ENCODE measurements around the gene RASA3. TPM values are rescaled to one million over a fixed set of nuclear protein-coding genes. Genes with fewer than 3 reads are reported as not detected.
A peak's percentile ranks its signal among the peaks of the same experiment; 100 is the strongest.
"Not testable (repeated sequence)": the region's sequence is repeated elsewhere in the genome, so short reads cannot be mapped to it uniquely, and the experiment has no call there.

Gene RASA3
- polyA plus RNA-seq, 1 experiment, result 31.4 TPM

DNA sequence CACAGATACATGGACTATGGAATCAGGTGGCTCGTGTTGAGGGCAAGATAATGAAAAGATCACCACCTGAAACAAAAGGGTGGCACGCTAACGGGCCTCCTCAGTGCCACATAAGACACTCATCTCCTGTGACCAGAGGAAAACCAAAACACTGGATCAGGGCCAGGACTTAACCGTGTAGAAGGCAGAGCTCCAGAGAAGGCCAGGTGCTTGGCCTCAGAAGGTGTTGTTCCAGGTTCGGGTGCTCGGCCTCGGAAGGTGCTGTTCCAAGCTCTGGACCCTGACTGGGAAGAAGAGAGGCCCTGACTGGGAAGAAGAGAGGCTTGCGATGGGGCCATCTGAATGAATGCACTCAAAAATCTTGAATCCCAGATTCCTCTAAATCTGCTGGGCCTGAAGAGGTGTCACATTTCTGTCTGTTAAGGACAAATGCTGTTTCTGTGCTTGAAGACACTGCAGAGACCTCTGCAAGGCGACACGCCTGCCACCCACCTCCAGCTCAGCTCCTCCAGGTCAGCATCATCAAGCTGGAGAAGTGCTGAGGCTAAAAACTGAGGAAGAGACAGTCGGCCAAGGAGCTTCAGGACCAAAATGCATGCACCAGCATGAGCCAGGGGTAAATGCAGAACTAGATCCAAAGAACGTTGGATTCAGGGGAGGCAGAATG is 2.7 kb upstream of the RASA3 start:
- Histone ChIP-seq H3K27me3 (ENCODE audit: control insufficient read depth, insufficient read depth, low read length) (no peaks in the 10 kb centered on the region), H3K4me3 (ENCODE audit: low read depth, low read length) (no peak overlapping the region), H3K36me3 (ENCODE audit: control insufficient read depth, insufficient read depth, low read length) (no peaks in the 10 kb centered on the region)
- CTCF ChIA-PET, result no interaction called here
- POLR2A ChIA-PET, result no interaction called here
- DNase-seq (ENCODE audit: low read depth), result no peak
- TF ChIP-seq CTCF (IDR thresholded peaks at IDR 0.05; ENCODE audit: insufficient read depth, low read depth, low read length), result no peak

- CTCF ChIA-PET, result no interaction called here
- H3K27me3 ChIP-seq (ENCODE audit: control insufficient read depth, insufficient read depth, low read length), result no peaks in the 10 kb centered on the region
- DNase-seq (ENCODE audit: low read depth), result no peak
- no peaks in the 10 kb centered on the region for H3K36me3 ChIP-seq (ENCODE audit: control insufficient read depth, insufficient read depth, low read length)
- TF ChIP-seq CTCF (IDR thresholded peaks at IDR 0.05; ENCODE audit: insufficient read depth, low read depth, low read length), result no peak
- POLR2A ChIA-PET, result no interaction called here
- H3K4me3 ChIP-seq (ENCODE audit: low read depth, low read length), result no peak overlapping the region
These were observed 1.9 kb upstream of the RASA3 start for GRCh38 chr13:114134111-114134943.

- POLR2A ChIA-PET; H3K36me3 ChIP-seq (ENCODE audit: control insufficient read depth, insufficient read depth, low read length); H3K27me3 ChIP-seq (ENCODE audit: control insufficient read depth, insufficient read depth, low read length); H3K4me3 ChIP-seq (ENCODE audit: low read depth, low read length); DNase-seq (ENCODE audit: low read depth); CTCF ChIA-PET: not testable (repeated sequence)
These were observed 1.1 kb upstream of the RASA3 start for GRCh38 chr13:114133552-114133951.

- H3K4me3 ChIP-seq (ENCODE audit: low read depth, low read length); CTCF ChIA-PET; DNase-seq (ENCODE audit: low read depth); H3K27me3 ChIP-seq (ENCODE audit: control insufficient read depth, insufficient read depth, low read length); POLR2A ChIA-PET; H3K36me3 ChIP-seq (ENCODE audit: control insufficient read depth, insufficient read depth, low read length): not testable (repeated sequence)
These were observed 703 bp upstream of the RASA3 start for GRCh38 chr13:114133126-114133525.

DNA sequence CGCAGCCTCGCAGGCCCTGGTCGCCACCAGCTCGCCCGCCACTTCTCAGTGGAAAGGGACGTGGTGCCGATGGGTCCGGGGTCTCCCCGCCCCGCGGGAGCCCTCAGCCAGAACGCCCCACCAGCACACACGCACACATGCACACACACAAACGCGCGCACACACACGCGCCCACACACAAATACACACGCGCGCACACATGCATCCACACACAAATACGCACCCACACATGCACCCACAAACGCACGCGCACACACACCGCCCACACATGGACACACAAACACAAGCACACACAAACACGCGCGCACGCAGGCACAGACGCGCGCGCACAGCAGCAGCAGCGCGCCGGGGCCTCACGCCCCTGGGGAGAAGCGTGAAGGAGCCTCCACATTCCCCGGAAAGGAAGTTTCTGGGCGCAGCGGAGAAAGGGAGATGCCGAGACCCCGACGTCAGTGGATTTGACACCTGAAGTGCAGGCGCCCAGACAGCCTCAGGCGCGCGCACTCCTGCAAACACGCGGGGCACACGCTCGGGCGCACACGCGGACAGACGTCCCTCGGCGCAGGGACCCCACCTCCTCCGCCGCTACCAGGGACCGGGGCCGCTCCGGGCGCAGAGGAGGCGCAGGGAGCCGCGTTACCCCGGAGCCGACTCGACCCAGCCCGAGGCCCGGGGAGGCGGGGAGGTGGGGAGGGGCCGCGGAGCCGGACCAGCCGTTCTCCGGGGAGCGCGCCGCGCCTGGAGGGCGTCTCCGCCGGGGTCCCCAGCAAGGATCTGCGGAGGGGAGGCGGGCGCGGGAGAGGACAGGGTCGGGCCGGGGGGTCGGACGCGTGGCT is 622 bp downstream of the RASA3 start:
- CTCF ChIA-PET, result interaction anchor here (0.6 to 1.4 kb wide), 7 partner anchors 9 to 183 kb away, joined by 3 to 4 read pairs (median 3); no protein-coding TSS in a partner anchor
- DNase-seq (ENCODE audit: low read depth), result no peak
- H3K4me3 ChIP-seq (ENCODE audit: low read depth, low read length), result peak overlapping the region; percentile 98
- no peaks in the 10 kb centered on the region; the same call in 1 of the 2 replicates for H3K36me3 ChIP-seq (ENCODE audit: control insufficient read depth, insufficient read depth, low read length)
- no peak for TF ChIP-seq CTCF (IDR thresholded peaks at IDR 0.05; ENCODE audit: insufficient read depth, low read depth, low read length)
- H3K27me3 ChIP-seq (ENCODE audit: control insufficient read depth, insufficient read depth, low read length), result no peaks in the 10 kb centered on the region
- POLR2A ChIA-PET, result no interaction called here

All from BJ (cell line).